A673 (cell line): ENCODE results near the gene XIST. TPM values are rescaled to one million over a fixed set of nuclear protein-coding genes. Genes with fewer than 3 reads are reported as not detected.
A peak's percentile ranks its signal among the peaks of the same experiment; 100 is the strongest.
"Not testable (repeated sequence)": the region's sequence is repeated elsewhere in the genome, so short reads cannot be mapped to it uniquely, and the experiment has no call there.

ENCODE experiments used
- Bru-seq: library from RNA; stranded (reverse); fragments of 400-500 nt; gene quantifications from one replicate; lab custom pipeline; 2021; lab: Mats Ljungman, UMichigan
- BruChase-seq, 2 experiments: library from RNA; stranded (reverse); fragments of 400-500 nt; gene quantifications; one replicate each; lab custom pipeline; 2021; lab: Mats Ljungman, UMichigan
- BruUV-seq: library from RNA; stranded (reverse); fragments of 400-500 nt; replicated peaks from 2 replicates; lab custom pipeline; 2021; lab: Mats Ljungman, UMichigan
- CTCF ChIA-PET: fragments of 300-600 bp; sonication (Branson Sonifier 250); formaldehyde crosslinking; loops from one replicate; lab custom pipeline; 2022; ENCODE audit warnings: antibody characterized with exemption; lab: Charles Lee
- POLR2A ChIA-PET: fragments of 300-600 bp; sonication (Branson Sonifier 250); formaldehyde crosslinking; loops from one replicate; lab custom pipeline; 2022; ENCODE audit warnings: antibody characterized with exemption; ENCODE audit not compliant: low non-redundant PET; lab: Charles Lee
- DNase-seq: peaks from one replicate; pipeline ENCODE4 v3.0.0-alpha.2; 2015; ENCODE audit warnings: low spot score
- H3K27ac ChIP-seq: fragments of 200-600 bp; sonication (generic); 2 replicates; pipeline ENCODE4 v1.5.1; 2016; ENCODE audit warnings: mixed run types, low read depth, mild to moderate bottlenecking, mixed read lengths, antibody characterized with exemption, low read length; ENCODE audit not compliant: poor library complexity, severe bottlenecking
- H3K27me3 ChIP-seq: fragments of 200-600 bp; sonication (generic); replicated peaks from 2 replicates; pipeline ENCODE4 v1.6.1; 2017; ENCODE audit warnings: mixed run types, low read depth, mild to moderate bottlenecking, mixed read lengths, antibody characterized with exemption, low read length; ENCODE audit not compliant: insufficient read depth, poor library complexity
- H3K36me3 ChIP-seq: fragments of 200-600 bp; sonication (generic); 2 replicates; pipeline ENCODE4 v1.6.1; 2016; ENCODE audit warnings: mixed run types, mild to moderate bottlenecking, mixed read lengths, antibody characterized with exemption, low read length; ENCODE audit not compliant: insufficient read depth, poor library complexity, severe bottlenecking
- H3K4me1 ChIP-seq: fragments of 200-600 bp; sonication (generic); 2 replicates; pipeline ENCODE4 v1.6.1; 2017; ENCODE audit warnings: mixed run types, mild to moderate bottlenecking, mixed read lengths, antibody characterized with exemption, low read length; ENCODE audit not compliant: insufficient read depth, poor library complexity, severe bottlenecking
- H3K4me3 ChIP-seq: fragments of 200-600 bp; sonication (generic); 2 replicates; pipeline ENCODE4 v1.5.1; 2016; ENCODE audit warnings: low read depth, mixed run types, mild to moderate bottlenecking, mixed read lengths, low read length; ENCODE audit not compliant: poor library complexity, severe bottlenecking
- H3K9me3 ChIP-seq: fragments of 200-600 bp; sonication (generic); 2 replicates; pipeline ENCODE4 v1.6.1; 2016; ENCODE audit warnings: mixed run types, low read depth, mild to moderate bottlenecking, mixed read lengths, antibody characterized with exemption, low read length; ENCODE audit not compliant: poor library complexity, severe bottlenecking
- EZH2 ChIP-seq: fragments of 200-600 bp; sonication (generic); IDR thresholded peaks from 2 replicates; pipeline ENCODE4 v1.6.1; 2017; ENCODE audit warnings: borderline replicate concordance, low read depth, mild to moderate bottlenecking, mixed read lengths, antibody characterized with exemption, low read length; ENCODE audit not compliant: poor library complexity, severe bottlenecking
- intact Hi-C: fragments of 100-400 bp; cut with micrococcal nuclease; formaldehyde crosslinking; loops from one replicate; pipeline ENCODE4 v1.10.0; 2022; ENCODE audit not compliant: unreplicated experiment
- long read RNA-seq: library from polyadenylated mRNA; stranded (forward); transcript quantifications from one replicate; pipeline ENCODE4 v2.0.0, GENCODE V29; 2022
- total RNA-seq: library from RNA; stranded (reverse); gene quantifications from 2 replicates; pipeline ENCODE4 v1.2.3, GENCODE V29; 2021
- TF ChIP-seq, protein P1 (sequence below): fragments of 300-800, 200-600 bp; sonication (generic); conservative IDR thresholded peaks from 2 replicates; pipeline ENCODE4 v1.5.1; 2017; ENCODE audit warnings: low read depth, mild to moderate bottlenecking, antibody characterized with exemption, low read length, moderate library complexity, mixed read lengths

The XIST gene
- total RNA-seq, result 305 and 316 TPM in 2 replicates
- percentile 99 among the genes with signal in this experiment for Bru-seq, nascent RNA
- percentile 100 among the genes with signal in this experiment for BruChase-seq, experiment 1, labeled RNA remaining after a 2-hour chase
- percentile 100 among the genes with signal in this experiment for BruChase-seq, experiment 2, labeled RNA remaining after a 6-hour chase
- long read RNA-seq, full-length matches to known transcripts, result 3 of 53 reads
- long read RNA-seq, partial matches to known transcripts, result 26 of 53 reads
- long read RNA-seq, other reads (novel, unspliced or antisense), result 24 of 53 reads

DNA sequence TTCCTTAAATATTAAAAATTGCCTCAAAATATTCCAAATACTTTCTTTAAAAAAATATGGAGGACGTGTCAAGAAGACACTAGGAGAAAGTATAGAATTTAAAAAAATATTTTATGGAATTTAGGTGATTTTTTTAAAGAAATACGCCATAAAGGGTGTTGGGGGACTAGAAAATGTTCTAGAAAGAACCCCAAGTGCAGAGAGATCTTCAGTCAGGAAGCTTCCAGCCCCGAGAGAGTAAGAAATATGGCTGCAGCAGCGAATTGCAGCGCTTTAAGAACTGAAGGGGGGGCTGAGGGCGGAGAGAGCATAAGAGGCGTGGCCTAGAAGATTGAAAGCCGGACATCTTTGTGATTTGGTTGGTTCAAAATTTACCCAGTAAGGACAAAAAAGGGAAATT is at the start of gene XIST:
XIST (minus strand) TSS at position 248 of the 400 bp plus-strand sequence.
- H3K36me3 ChIP-seq, result peaks cover 10% of the 10 kb centered on the region
- BruUV-seq, result no TSS peak
- H3K27ac ChIP-seq, result peak within 1 kb of the TSS; percentile 95
- ChIA-PET POLR2A (no interaction called here), CTCF (no interaction called here)
- DNase-seq, result peak; percentile 85
- intact Hi-C loops, result loop anchor here (2.0 kb wide), 1 partner anchor 92 kb away; no protein-coding TSS in a partner anchor
- TF ChIP-seq, protein P1, sequence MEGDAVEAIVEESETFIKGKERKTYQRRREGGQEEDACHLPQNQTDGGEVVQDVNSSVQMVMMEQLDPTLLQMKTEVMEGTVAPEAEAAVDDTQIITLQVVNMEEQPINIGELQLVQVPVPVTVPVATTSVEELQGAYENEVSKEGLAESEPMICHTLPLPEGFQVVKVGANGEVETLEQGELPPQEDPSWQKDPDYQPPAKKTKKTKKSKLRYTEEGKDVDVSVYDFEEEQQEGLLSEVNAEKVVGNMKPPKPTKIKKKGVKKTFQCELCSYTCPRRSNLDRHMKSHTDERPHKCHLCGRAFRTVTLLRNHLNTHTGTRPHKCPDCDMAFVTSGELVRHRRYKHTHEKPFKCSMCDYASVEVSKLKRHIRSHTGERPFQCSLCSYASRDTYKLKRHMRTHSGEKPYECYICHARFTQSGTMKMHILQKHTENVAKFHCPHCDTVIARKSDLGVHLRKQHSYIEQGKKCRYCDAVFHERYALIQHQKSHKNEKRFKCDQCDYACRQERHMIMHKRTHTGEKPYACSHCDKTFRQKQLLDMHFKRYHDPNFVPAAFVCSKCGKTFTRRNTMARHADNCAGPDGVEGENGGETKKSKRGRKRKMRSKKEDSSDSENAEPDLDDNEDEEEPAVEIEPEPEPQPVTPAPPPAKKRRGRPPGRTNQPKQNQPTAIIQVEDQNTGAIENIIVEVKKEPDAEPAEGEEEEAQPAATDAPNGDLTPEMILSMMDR, result no peak
- TF ChIP-seq EZH2, result no peak
- peaks cover 5% of the 10 kb centered on the region for H3K4me1 ChIP-seq
- peak within 1 kb of the TSS; percentile 62 for H3K4me3 ChIP-seq
- no peaks in the 10 kb centered on the region for H3K9me3 ChIP-seq
- H3K27me3 ChIP-seq, result no peaks in the 10 kb centered on the region

DNA sequence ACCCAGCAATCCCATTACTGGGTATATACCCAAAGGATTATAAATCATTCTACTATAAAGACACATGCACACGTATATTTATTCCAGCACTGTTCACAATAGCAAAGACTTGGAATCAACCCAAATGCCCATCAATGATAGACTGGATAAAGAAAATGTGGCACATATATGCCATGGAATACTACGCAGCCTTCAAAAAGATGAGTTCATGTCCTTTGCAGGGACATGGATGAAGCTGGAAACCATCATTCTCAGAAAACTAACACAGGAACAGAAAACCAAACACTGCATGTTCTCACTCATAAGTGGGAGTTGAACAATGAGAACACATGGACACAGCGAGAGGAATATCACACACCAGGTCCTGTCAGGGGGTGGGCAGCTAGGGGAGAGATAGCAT is 45.8 kb upstream of the XIST start:
- intact Hi-C loops, H3K4me1 ChIP-seq, H3K36me3 ChIP-seq, DNase-seq, CTCF ChIA-PET, H3K4me3 ChIP-seq, H3K27me3 ChIP-seq, POLR2A ChIA-PET, H3K9me3 ChIP-seq, H3K27ac ChIP-seq, BruUV-seq: not testable (repeated sequence)

DNA sequence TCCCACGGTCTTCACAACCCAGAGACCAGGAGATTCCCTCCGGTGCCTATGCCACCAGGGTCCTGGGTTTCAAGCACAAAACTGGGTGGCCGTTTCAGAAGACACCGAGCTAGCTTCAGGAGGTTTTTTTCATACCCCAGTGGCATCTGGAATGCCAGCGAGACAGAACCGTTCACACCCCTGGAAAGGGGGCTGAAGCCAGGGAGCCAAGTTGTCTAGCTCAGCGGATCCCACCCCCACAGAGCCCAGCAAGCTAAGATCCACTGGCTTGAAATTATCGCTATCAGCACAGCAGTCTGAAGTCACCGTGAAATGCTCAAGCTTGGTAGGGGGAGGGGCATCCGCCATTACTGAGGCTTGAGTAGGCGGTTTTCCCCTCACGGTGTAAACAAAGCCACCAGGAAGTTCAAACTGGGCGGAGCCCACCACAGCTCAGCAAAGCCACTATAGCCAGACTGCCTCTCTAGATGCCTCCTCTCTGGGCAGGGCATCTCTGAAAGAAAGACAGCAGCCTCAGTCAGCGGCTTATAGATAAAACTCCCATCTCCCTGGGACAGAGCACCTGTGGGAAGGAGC is 40.1 kb upstream of the XIST start:
- H3K4me3 ChIP-seq, H3K9me3 ChIP-seq, H3K27me3 ChIP-seq, intact Hi-C loops, POLR2A ChIA-PET, CTCF ChIA-PET, H3K36me3 ChIP-seq, H3K4me1 ChIP-seq, BruUV-seq, H3K27ac ChIP-seq: not testable (repeated sequence)
- DNase-seq, result peak; percentile 34

DNA sequence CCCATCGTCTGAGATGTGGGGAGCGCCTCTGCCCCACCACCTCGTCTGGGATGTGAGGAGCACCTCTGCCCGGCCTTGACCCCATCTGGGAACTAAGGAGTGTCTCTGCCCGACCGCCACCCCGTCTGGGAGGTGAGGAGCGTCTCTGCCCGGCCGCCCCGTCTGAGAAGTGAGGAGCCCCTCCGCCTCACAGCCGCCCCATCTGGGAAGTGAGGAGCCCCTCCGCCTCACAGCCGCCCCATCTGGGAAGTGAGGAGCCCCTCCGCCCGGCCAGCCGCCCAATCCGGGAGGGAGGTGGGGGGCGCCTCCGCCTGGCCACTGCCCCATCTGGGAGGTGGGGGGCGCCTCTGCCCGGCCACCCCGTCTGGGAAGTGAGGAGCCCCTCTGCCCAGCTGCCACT is 29.7 kb upstream of the XIST start:
- POLR2A ChIA-PET, H3K4me1 ChIP-seq, H3K27me3 ChIP-seq, BruUV-seq, intact Hi-C loops, H3K27ac ChIP-seq, H3K4me3 ChIP-seq, CTCF ChIA-PET, DNase-seq, H3K36me3 ChIP-seq, H3K9me3 ChIP-seq: not testable (repeated sequence)
